Omental fat pad (tissue), 4 donors: ENCODE results near the gene PPCDC. TPM values are rescaled to one million over a fixed set of nuclear protein-coding genes. Genes with fewer than 3 reads are reported as not detected.

Source experiments
- ATAC-seq: fragments of 150-250 bp; one replicate; pipeline ENCODE4 v1.9.1; 2016; ENCODE audit warnings: mild to moderate bottlenecking, moderate library complexity; ENCODE audit not compliant: low FRiP score
- DNase-seq: peaks from one replicate; pipeline ENCODE4 v3.0.0-alpha.2; 2019; ENCODE audit warnings: low spot score
- total RNA-seq, 4 donors: library from RNA; depleted of rRNA; stranded (reverse); fragments of >200 nt; gene quantifications; one replicate each; pipeline ENCODE4 v1.1.0, GENCODE V29; 2016
- TF ChIP-seq, protein P1 (sequence below), 3 donors: fragments of 450-650 bp; IDR thresholded peaks; one replicate each; pipeline ENCODE4 v1.5.1; 2016 to 2017; ENCODE audit warnings: antibody characterized with exemption in 3 of 3, mild to moderate bottlenecking in 3 of 3, moderate library complexity in 2 of 3

Gene PPCDC
- total RNA-seq, 4 donors from 2014 or later = 9.7 to 21.5 (median 13.6) TPM

DNA sequence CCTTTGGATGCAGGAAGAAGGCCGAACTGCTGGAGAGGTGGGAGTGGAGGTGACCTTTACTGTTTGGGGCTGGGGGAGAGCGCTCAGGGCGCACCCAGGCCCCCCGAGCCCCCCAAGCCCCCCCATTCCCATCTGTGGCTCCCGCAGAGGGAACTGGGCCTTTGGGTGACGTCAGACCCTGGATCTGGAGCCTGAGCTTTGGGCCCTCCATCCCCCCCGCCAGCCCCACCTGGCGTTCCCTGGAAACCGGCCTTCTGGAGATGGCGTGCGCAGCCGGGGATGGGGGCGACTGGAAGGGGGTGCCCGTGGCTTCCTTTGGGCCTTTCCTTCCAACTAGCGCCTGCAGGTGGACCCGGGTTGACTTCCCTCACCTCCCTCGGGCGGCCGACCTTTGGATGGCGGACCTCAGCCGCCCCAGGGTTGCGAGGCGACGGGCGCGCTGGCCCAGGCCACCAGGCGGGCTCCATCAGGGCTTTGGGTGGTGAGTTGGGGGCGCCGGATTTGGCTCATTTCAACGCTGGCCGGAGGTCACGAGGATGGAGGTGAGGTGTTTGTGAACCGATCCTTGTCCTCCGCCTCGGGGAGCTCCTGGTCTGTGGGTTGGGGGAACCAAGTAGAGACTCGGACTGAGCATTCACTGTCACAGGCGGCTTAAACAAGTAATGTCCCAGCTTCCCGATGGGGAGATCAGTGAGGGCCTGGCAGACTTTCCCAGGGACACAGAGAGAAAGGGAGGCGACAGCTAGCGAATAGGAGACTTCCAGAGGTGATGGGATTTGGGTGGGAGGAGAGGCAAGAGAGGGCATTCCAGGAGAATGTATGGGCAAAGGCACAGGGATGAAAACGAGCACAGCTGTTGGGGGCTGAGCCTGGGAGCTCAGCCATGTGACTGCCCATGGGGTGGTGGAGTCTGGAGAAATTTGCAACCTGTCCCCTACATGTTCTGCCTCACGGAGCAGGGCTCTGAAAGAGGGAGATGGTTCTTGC lies 27.3 kb upstream of the PPCDC start:
- ATAC-seq (no peak), DNase-seq (no peak)
- TF ChIP-seq, protein P1, sequence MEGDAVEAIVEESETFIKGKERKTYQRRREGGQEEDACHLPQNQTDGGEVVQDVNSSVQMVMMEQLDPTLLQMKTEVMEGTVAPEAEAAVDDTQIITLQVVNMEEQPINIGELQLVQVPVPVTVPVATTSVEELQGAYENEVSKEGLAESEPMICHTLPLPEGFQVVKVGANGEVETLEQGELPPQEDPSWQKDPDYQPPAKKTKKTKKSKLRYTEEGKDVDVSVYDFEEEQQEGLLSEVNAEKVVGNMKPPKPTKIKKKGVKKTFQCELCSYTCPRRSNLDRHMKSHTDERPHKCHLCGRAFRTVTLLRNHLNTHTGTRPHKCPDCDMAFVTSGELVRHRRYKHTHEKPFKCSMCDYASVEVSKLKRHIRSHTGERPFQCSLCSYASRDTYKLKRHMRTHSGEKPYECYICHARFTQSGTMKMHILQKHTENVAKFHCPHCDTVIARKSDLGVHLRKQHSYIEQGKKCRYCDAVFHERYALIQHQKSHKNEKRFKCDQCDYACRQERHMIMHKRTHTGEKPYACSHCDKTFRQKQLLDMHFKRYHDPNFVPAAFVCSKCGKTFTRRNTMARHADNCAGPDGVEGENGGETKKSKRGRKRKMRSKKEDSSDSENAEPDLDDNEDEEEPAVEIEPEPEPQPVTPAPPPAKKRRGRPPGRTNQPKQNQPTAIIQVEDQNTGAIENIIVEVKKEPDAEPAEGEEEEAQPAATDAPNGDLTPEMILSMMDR (IDR thresholded peaks at IDR 0.05) = no peak

DNA sequence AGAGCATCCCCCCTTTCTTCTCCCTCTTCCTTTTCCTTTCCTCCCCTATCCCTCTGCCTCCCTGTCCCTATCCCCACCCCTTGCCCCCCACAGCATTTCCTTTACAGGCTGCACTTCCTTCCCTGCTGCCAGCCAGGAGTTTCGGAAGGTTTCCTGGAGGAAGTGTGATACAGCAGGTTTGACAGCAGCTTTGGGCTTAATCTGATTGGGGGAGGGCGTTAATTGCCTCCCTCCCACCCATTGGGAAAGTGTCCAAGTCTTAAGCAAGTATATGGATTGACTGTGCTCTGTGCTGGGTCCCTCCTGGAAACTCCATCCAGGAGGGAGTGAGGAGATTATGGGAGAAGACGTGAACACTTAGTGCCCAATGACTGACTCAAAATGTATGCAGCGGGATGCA lies 26.2 kb upstream of the PPCDC start:
- ATAC-seq = no peak
- DNase-seq = no peak
- TF ChIP-seq, protein P1 (IDR thresholded peaks at IDR 0.05) = no peak

DNA sequence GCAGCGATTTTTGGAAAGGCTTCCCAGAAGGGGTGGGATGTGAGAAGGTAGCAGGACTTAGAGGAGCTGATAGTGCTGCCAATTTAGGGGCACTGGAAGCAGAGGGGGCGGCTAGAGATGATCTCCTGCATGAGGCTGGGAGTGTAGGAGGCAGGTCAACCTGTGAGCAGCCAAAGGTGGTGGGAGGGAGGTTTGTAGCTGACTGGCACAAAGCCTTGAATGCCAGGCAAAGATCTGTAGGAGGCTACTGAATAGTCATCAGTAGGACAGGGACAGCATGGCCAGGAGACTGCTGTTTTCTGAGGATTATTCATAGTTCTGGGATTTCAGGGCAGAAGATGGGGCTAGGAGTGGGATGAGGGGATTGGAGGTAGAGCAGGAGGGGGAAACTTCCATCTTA lies 25.8 kb upstream of the PPCDC start:
- ATAC-seq (no peak), DNase-seq (no peak)
- TF ChIP-seq, protein P1 (IDR thresholded peaks at IDR 0.05) = no peak

DNA sequence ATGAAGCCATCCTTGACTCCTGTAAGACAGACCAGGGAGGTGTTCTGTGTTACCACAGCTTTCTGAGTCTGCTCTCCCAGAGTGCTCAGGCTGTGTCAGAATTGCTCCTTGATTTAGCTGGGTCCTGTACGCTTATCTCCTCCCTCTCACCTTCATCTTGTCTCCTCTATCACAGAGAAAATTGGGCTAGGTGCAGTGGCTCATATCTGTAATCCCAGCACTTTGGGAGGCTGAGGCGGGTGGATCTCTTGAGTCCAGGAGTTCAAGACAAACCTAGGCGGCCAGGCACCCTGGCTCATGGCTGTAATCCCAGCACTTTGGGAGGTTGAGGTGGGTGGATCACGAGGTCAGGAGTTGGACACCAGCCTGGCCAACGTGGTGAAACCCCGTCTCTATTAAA lies 22.1 kb upstream of the PPCDC start:
- no peak for DNase-seq
- no peak for ATAC-seq
- TF ChIP-seq, protein P1 (IDR thresholded peaks at IDR 0.05) = no peak

DNA sequence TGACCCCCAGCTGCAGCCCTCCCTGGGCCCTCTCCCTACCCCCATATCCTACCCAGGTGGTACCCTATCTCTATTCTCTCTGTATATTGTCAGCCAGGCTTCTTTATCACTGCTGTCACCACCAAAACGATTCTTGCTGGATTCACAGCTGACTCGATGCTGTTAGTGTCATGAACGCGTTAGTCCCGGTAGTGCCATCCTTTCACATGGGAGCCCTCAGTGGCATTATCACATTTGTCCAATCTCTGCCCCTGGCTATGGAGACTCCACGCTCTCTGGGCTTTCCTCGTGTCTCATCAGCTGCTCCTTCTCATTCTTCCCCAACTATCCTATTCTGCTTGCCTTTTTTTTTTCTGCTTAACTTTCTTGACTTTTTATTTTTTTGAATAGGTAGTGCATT lies 21.0 kb upstream of the PPCDC start:
- TF ChIP-seq, protein P1 (IDR thresholded peaks at IDR 0.05) = no peak

DNA sequence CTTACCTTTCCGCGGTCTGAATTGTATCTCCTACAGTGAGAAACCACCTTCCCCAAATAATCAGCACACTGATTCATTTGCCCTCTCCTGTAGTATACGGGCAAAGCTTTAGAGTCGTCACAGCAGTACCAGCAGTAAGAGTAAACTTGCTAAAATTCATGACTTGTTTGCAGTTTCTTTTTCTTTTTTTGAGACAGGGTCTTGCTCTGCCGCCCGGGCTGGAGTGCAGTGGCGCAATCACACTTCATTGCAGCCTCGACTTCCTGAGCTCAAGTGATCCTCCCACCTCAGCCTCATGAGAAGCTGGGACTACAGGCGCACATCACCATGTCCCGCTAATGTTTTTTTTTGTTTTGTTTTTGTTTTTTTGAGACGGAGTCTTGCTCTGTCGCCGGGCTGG lies 16.2 kb upstream of the PPCDC start:
- TF ChIP-seq, protein P1 (IDR thresholded peaks at IDR 0.05) = no peak
- ATAC-seq = no peak
- no peak for DNase-seq

More for the DNA sequence above, 21.0 kb upstream of the PPCDC start:
- DNase-seq (no peak), ATAC-seq (no peak)

DNA sequence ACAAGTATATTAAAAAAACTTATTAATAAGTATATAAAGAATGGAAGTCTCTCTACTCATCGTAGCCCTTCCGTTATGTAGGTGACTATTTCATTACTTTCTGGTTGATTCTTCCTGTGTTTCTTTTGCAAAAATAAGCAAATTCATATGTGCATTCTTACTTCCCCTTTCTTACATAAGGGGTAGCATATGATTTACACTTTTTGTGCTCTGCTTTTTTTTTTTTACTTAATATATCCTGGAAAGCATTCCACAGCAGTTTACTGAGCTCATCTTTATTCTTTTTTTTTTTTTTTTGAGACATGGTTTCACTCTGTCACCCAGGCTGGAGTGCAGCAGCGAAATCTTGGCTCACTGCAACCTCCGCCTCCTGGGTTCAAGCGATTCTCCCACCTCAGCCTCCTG lies 15.2 kb upstream of the PPCDC start:
- TF ChIP-seq, protein P1 (IDR thresholded peaks at IDR 0.05) = no peak
- no peak for ATAC-seq

More for the DNA sequence above, 15.2 kb upstream of the PPCDC start:
- DNase-seq = no peak
